Measurements from ENCODE around the gene RSU1. TPM values are rescaled to one million over a fixed set of nuclear protein-coding genes. Genes with fewer than 3 reads are reported as not detected.
A peak's percentile ranks its signal among the peaks of the same experiment; 100 is the strongest.

Gene RSU1
- polyA plus RNA-seq, 2 of the 4 experiments (the other 2 are of a cell fraction): 99.3 to 114 TPM

GRCh38 chr10:16816171-16816570 is 1.1 kb downstream of the RSU1 start:
- ChIA-PET CTCF (no interaction called here), POLR2A (no interaction called here)
- Histone ChIP-seq H3K4me1 (peaks cover 16% of the 10 kb centered on the region), H3K27ac (peak overlapping the region in 1 of 2 experiments; percentile 89; a peak in 3 of 6 replicates), H3K4me2 (peak overlapping the region; percentile 87), H3K9me3 (no peaks in the 10 kb centered on the region), H3K4me3 (peak overlapping the region; percentile 75)
- no peak for ATAC-seq
- WGBS (ENCODE audit: missing lambda C conversion rate): 79% methylated on average over 4 of the region's 4 CpGs
- DNase-seq (ENCODE audit: low read depth in 1 of 2, low spot score in 1 of 2): no peak
- FAIRE-seq: no peak
- TF ChIP-seq USF2 (IDR thresholded peaks at IDR 0.05) (no peak), RARB (CRISPR knock-in tag; IDR thresholded peaks at IDR 0.05) (no peak), CHD4 (IDR thresholded peaks at IDR 0.05; ENCODE audit: borderline replicate concordance) (no peak), HOXA7 (CRISPR knock-in tag; IDR thresholded peaks at IDR 0.05) (no peak), CBX2 (IDR thresholded peaks at IDR 0.05; ENCODE audit: borderline replicate concordance, low read depth) (no peak), ZSCAN20 (CRISPR knock-in tag; IDR thresholded peaks at IDR 0.05) (no peak), E2F6 (IDR thresholded peaks at IDR 0.05; ENCODE audit: borderline replicate concordance, low read depth) (no peak), CHD2 (IDR thresholded peaks at IDR 0.05; ENCODE audit: low read length, partially characterized antibody) (no peak), ESRRA (IDR thresholded peaks at IDR 0.05; ENCODE audit: borderline replicate concordance, low read length) (no peak), KDM1A (IDR thresholded peaks at IDR 0.05; ENCODE audit: low read depth) (no peak), JUNB (IDR thresholded peaks at IDR 0.05) (no peak)

- ChIA-PET POLR2A (no interaction called here), CTCF (interaction anchor here (0.6 to 1.3 kb wide), 4 partner anchors 10 to 912 kb away, joined by 3 to 5 read pairs (median 3); no protein-coding TSS in a partner anchor)
- Histone ChIP-seq H3K9me3 (no peaks in the 10 kb centered on the region), H3K4me2 (no peak overlapping the region), H3K4me3 (no peak overlapping the region), H3K27ac (no peak overlapping the region), H3K4me1 (peaks cover 16% of the 10 kb centered on the region)
- DNase-seq (ENCODE audit: low read depth in 1 of 2, low spot score in 1 of 2) (no peak), ATAC-seq (no peak), FAIRE-seq (no peak)
- WGBS (ENCODE audit: missing lambda C conversion rate): 97% methylated on average over 3 of the region's 3 CpGs
- TF ChIP-seq ZNF302 (CRISPR knock-in tag; IDR thresholded peaks at IDR 0.05) (no peak), FOSB (CRISPR knock-in tag; IDR thresholded peaks at IDR 0.05) (no peak), EHF (CRISPR knock-in tag; IDR thresholded peaks at IDR 0.05) (no peak), HOXB5 (CRISPR knock-in tag; IDR thresholded peaks at IDR 0.05) (no peak), CBX2 (IDR thresholded peaks at IDR 0.05; ENCODE audit: borderline replicate concordance, low read depth) (no peak), BCL3 (IDR thresholded peaks at IDR 0.05) (no peak), JUN (IDR thresholded peaks at IDR 0.05) (no peak), CHD2 (IDR thresholded peaks at IDR 0.05; ENCODE audit: low read length, partially characterized antibody) (no peak), EP300 (IDR thresholded peaks at IDR 0.05) (no peak), RFX5 (IDR thresholded peaks at IDR 0.05) (no peak), HEYL (CRISPR knock-in tag; IDR thresholded peaks at IDR 0.05) (no peak), NFE2L2 (conservative IDR thresholded peaks at IDR 0.05; ENCODE audit: low read length) (no peak), NR3C1 (IDR thresholded peaks at IDR 0.05) (no peak), HOXA7 (CRISPR knock-in tag; IDR thresholded peaks at IDR 0.05) (no peak), EHMT2 (IDR thresholded peaks at IDR 0.05; ENCODE audit: low read depth) (no peak), SMC3 (IDR thresholded peaks at IDR 0.05) (no peak)
Measured at GRCh38 chr10:16814012-16814411, 3.2 kb downstream of the RSU1 start.

GRCh38 chr10:16812676-16813075 is 4.5 kb downstream of the RSU1 start:
- no peak overlapping the region for H3K27ac ChIP-seq
- ATAC-seq (no peak), FAIRE-seq (no peak), DNase-seq (ENCODE audit: low read depth in 1 of 2, low spot score in 1 of 2) (no peak)
- POLR2A ChIA-PET: no interaction called here
- WGBS (ENCODE audit: missing lambda C conversion rate): 86% methylated on average over 4 of the region's 4 CpGs
- no peak overlapping the region for H3K4me2 ChIP-seq
- H3K9me3 ChIP-seq: no peaks in the 10 kb centered on the region
- H3K4me1 ChIP-seq: peaks cover 11% of the 10 kb centered on the region; the same call in 2 of the 3 replicates
- H3K4me3 ChIP-seq: no peak overlapping the region
- CTCF ChIA-PET: interaction anchor here (1.3 to 2.2 kb wide), 2 partner anchors 8 to 15 kb away, joined by 3 to 11 read pairs; no protein-coding TSS in a partner anchor
- TF ChIP-seq FOSB (CRISPR knock-in tag; IDR thresholded peaks at IDR 0.05) (no peak), JUN (IDR thresholded peaks at IDR 0.05) (no peak), MAX (IDR thresholded peaks at IDR 0.05) (no peak), KDM1A (IDR thresholded peaks at IDR 0.05; ENCODE audit: low read depth) (no peak), ATOH8 (CRISPR knock-in tag; IDR thresholded peaks at IDR 0.05; ENCODE audit: low read depth) (no peak), ZSCAN20 (CRISPR knock-in tag; IDR thresholded peaks at IDR 0.05) (no peak), HDAC2 (IDR thresholded peaks at IDR 0.05) (no peak), MYC (IDR thresholded peaks at IDR 0.05; ENCODE audit: borderline replicate concordance, low read length) (no peak), NPAS2 (CRISPR knock-in tag; IDR thresholded peaks at IDR 0.05; ENCODE audit: borderline replicate concordance) (no peak)

All from A549 (cell line).